ENCODE data around the gene GUCY1B1.

The GUCY1B1 gene

GRCh38 chr4:155828628-155829027 lies 69.8 kb downstream of the GUCY1B1 start:
- POLR2A ChIA-PET = no interaction called here
- TF ChIP-seq CTCF (IDR thresholded peaks at IDR 0.05; ENCODE audit: insufficient read depth, low read length, missing control alignments) = no peak
- CTCF ChIA-PET = no interaction called here
- DNase-seq (ENCODE audit: low read depth, low spot score) = no peak
- no peak overlapping the region for H3K4me3 ChIP-seq (ENCODE audit: low read depth, low read length)

- no peak for TF ChIP-seq CTCF (IDR thresholded peaks at IDR 0.05; ENCODE audit: insufficient read depth, low read length, missing control alignments)
These were observed 73.8 kb downstream of the GUCY1B1 start for GRCh38 chr4:155832664-155833063.

GRCh38 chr4:155837203-155837796 lies 78.5 kb downstream of the GUCY1B1 start:
- no peak overlapping the region for H3K4me3 ChIP-seq (ENCODE audit: low read depth, low read length)
- CTCF ChIA-PET = no interaction called here
- DNase-seq (ENCODE audit: low read depth, low spot score) = no peak
- POLR2A ChIA-PET = no interaction called here
- TF ChIP-seq CTCF (IDR thresholded peaks at IDR 0.05; ENCODE audit: insufficient read depth, low read length, missing control alignments) = no peak

More at GRCh38 chr4:155832664-155833063, 73.8 kb downstream of the GUCY1B1 start:
- ChIA-PET POLR2A (no interaction called here), CTCF (no interaction called here)
- H3K4me3 ChIP-seq (ENCODE audit: low read depth, low read length) = no peak overlapping the region
- no peak for DNase-seq (ENCODE audit: low read depth, low spot score)

- CTCF ChIA-PET = interaction anchor here (1.1 kb wide), 1 partner anchor 13 kb away, joined by 3 read pairs; no protein-coding TSS in a partner anchor
- no peak overlapping the region for H3K4me3 ChIP-seq (ENCODE audit: low read depth, low read length)
- TF ChIP-seq CTCF (IDR thresholded peaks at IDR 0.05; ENCODE audit: insufficient read depth, low read length, missing control alignments) = no peak
- DNase-seq (ENCODE audit: low read depth, low spot score) = no peak
- POLR2A ChIA-PET = no interaction called here
These were observed 83.3 kb downstream of the GUCY1B1 start for GRCh38 chr4:155842080-155842479.

GRCh38 chr4:155846929-155847328 lies 88.1 kb downstream of the GUCY1B1 start:
- ChIA-PET POLR2A (no interaction called here), CTCF (no interaction called here)
- TF ChIP-seq CTCF (IDR thresholded peaks at IDR 0.05; ENCODE audit: insufficient read depth, low read length, missing control alignments) = no peak
- no peak overlapping the region for H3K4me3 ChIP-seq (ENCODE audit: low read depth, low read length)
- DNase-seq (ENCODE audit: low read depth, low spot score) = no peak

- no peak for TF ChIP-seq CTCF (IDR thresholded peaks at IDR 0.05; ENCODE audit: insufficient read depth, low read length, missing control alignments)
- no peak for DNase-seq (ENCODE audit: low read depth, low spot score)
- ChIA-PET POLR2A (no interaction called here), CTCF (no interaction called here)
- H3K4me3 ChIP-seq (ENCODE audit: low read depth, low read length) = no peak overlapping the region
These were observed 90.2 kb downstream of the GUCY1B1 start for GRCh38 chr4:155849042-155849441.
